ENCODE data around the gene BCAP29.

DNA sequence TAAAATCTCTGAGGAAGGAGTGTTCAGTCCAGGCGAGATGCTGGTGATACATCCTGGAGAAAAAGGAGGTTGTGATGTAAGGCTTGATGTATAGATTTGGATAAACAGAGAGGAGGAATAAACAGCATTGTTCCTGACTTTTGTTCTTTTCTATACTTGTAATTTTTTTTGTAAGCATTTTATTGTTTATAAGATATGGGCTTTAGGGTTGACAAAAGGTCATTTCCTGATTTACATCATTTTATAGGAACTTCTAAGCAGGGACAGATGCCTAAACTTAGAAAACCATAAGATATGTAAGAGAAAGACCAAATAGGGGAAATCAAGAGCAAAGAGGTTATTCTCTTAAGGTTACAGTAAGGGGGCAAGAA is 63.9 kb downstream of the BCAP29 start:
- TF ChIP-seq, protein P1, sequence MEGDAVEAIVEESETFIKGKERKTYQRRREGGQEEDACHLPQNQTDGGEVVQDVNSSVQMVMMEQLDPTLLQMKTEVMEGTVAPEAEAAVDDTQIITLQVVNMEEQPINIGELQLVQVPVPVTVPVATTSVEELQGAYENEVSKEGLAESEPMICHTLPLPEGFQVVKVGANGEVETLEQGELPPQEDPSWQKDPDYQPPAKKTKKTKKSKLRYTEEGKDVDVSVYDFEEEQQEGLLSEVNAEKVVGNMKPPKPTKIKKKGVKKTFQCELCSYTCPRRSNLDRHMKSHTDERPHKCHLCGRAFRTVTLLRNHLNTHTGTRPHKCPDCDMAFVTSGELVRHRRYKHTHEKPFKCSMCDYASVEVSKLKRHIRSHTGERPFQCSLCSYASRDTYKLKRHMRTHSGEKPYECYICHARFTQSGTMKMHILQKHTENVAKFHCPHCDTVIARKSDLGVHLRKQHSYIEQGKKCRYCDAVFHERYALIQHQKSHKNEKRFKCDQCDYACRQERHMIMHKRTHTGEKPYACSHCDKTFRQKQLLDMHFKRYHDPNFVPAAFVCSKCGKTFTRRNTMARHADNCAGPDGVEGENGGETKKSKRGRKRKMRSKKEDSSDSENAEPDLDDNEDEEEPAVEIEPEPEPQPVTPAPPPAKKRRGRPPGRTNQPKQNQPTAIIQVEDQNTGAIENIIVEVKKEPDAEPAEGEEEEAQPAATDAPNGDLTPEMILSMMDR (IDR thresholded peaks at IDR 0.05), result no peak
- TF ChIP-seq POLR2A (IDR thresholded peaks at IDR 0.05), result no peak
